Esophagus (tissue), 2 donors: ENCODE data around the gene RNLS. TPM values are rescaled to one million over a fixed set of nuclear protein-coding genes. Genes with fewer than 3 reads are reported as not detected.

ENCODE experiments used
- H3K27ac ChIP-seq, 2 donors: one replicate each; pipeline ENCODE4 v1.5.1; 2013; ENCODE audit warnings: low read depth in 2 of 2, mild to moderate bottlenecking in 2 of 2, inconsistent platforms in 1 of 2, low read length in 1 of 2, moderate library complexity in 1 of 2
- H3K27me3 ChIP-seq, 2 donors: one replicate each; pipeline ENCODE4 v1.6.1; 2013; ENCODE audit warnings: low read length in 2 of 2, control low read depth in 1 of 2, mild to moderate bottlenecking in 1 of 2; ENCODE audit not compliant: insufficient read depth in 2 of 2, control insufficient read depth in 1 of 2
- H3K36me3 ChIP-seq, 2 donors: one replicate each; pipeline ENCODE4 v1.6.1; 2013; ENCODE audit warnings: low read length in 1 of 2; ENCODE audit not compliant: control insufficient read depth in 2 of 2, insufficient read depth in 2 of 2
- H3K4me1 ChIP-seq, 2 donors: one replicate each; pipeline ENCODE4 v1.6.1; 2013; ENCODE audit warnings: low read length in 1 of 2; ENCODE audit not compliant: control insufficient read depth in 2 of 2, insufficient read depth in 2 of 2
- H3K4me3 ChIP-seq, 2 donors: one replicate each; pipeline ENCODE4 v1.5.1; 2013; ENCODE audit warnings: low read length in 2 of 2, mild to moderate bottlenecking in 2 of 2, low read depth in 1 of 2, moderate library complexity in 1 of 2
- H3K9me3 ChIP-seq, 2 donors: one replicate each; pipeline ENCODE4 v1.6.1; 2013; ENCODE audit warnings: mild to moderate bottlenecking in 2 of 2, low read depth in 1 of 2, low read length in 1 of 2, moderate library complexity in 1 of 2; ENCODE audit not compliant: control insufficient read depth in 2 of 2, insufficient read depth in 1 of 2
- WGBS, 2 donors: extraction: QIAGEN DNeasy Blood & Tissue Kit; methylation state at CpG; one replicate each; pipeline ENCODE4 v1.1.7; 2013; 5-methylcytosine and 5-hydroxymethylcytosine counted together
- polyA plus RNA-seq, 2 donors: library from polyadenylated mRNA; stranded (reverse); fragments of 200-250 nt; gene quantifications; one replicate each; pipeline ENCODE4 v1.2.3, GENCODE V29; 2013
- donor health status: healthy with polysubstance abuse.
- donor health status: Bipolar disorder and iron deficiency.

The RNLS gene
- polyA plus RNA-seq, 2 donors = 3.3 to 6.7 TPM

DNA sequence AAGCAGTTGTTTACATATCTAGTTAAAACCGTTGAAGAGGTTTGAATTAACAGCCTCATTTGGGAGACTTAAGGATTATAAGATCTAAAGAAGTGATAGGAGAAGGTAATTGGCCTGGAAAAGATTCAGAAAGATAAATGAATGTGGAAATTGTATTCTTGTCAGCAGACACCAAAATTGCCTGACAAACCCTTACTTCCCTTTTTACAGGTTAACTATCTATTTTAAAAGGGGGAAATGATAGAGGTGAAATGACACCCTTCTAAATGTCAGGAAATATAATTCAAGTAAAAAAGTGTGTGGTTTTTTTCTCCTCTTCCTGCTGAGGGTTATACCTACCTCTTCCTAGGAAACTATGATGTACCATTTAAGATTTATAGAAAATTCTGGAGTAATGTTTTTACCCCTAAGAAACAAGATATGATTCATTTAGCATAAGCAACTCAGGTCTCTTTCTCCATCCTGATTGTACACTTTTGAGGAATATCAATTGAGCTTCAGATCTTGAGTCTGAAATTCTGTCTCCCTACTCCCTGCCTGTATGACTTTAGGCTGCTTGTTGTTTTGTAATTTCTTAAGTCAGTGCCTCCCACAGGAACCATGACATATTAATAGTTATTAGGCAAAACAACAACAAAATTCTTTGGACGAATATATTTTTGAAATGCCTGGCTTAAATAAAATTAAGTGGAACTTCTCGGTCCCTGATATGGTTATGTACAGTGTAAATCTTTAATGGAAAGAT is 250.4 kb downstream of the RNLS start:
- Histone ChIP-seq H3K4me1 (no peaks in the 10 kb centered on the region), H3K27ac (no peak overlapping the region), H3K9me3 (no peaks in the 10 kb centered on the region), H3K4me3 (no peak overlapping the region), H3K36me3 (no peaks in the 10 kb centered on the region), H3K27me3 (no peaks in the 10 kb centered on the region)
- WGBS, 2 donors = 78 to 81% methylated on average over 3 of the region's 3 CpGs

DNA sequence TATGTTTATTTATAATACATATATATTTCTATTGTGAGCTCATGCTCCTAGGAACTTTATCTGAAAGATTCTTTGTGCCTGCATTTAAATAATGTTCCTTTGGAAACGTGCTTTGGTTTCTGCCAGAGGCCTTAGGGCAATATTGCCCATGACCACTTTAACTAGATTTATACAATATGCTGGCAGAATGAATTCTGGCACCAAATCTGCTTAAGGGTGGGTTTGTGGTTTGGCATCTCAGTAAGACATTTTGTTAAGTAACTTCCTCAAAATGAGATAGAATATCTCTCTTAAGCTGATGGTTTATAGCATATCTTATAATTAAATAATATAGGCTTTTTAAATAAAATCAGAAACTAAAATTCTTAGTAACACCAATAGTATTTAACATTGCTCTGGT is 252.9 kb downstream of the RNLS start:
- Histone ChIP-seq H3K4me3 (no peak overlapping the region), H3K9me3 (peaks cover 0 to 2% of the 10 kb centered on the region in 2 donors), H3K27me3 (no peaks in the 10 kb centered on the region), H3K4me1 (no peaks in the 10 kb centered on the region), H3K27ac (no peak overlapping the region), H3K36me3 (no peaks in the 10 kb centered on the region)
- 49 to 53% methylated on average over 1 of the region's 1 CpG for WGBS, 2 donors

DNA sequence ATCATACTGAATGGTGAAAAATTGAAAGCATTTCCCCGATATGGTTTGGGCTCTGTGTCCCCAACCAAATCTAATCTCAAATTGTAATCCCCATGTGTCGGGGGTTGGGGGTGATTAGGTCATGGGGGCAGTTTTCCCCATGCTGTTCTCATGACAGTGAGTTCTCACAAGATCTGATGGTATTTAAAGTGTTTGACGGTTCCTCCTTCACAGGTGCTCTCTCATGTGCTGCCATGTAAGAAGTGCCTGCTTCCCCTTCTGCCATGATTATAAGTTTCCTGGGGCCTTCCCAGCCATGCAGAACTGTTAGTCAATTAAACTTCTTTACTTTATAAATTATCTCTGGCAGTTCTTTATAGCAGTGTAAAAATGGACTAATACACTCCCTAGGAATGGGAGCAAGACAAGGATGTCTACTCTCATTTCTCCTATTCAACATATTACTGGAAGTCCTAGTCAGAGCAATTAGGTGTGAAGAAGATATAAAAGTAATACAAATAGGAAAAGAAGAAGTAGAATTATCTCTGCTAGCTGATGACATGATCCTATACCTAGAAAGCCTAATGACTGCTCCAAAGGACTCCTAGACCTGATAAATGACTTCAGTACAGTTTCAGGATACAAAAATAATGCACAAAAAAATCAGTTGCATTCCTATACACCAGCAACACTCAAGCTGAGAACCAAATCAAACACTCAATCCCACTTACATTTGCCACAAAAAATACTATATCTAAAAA is 260.6 kb downstream of the RNLS start:
- Histone ChIP-seq H3K27ac (no peak overlapping the region), H3K9me3 (peaks cover 0 to 13% of the 10 kb centered on the region in 2 donors), H3K27me3 (no peaks in the 10 kb centered on the region), H3K36me3 (no peaks in the 10 kb centered on the region), H3K4me3 (no peak overlapping the region), H3K4me1 (no peaks in the 10 kb centered on the region)
- 92 to 94% methylated on average over 3 of the region's 3 CpGs for WGBS, 2 donors

DNA sequence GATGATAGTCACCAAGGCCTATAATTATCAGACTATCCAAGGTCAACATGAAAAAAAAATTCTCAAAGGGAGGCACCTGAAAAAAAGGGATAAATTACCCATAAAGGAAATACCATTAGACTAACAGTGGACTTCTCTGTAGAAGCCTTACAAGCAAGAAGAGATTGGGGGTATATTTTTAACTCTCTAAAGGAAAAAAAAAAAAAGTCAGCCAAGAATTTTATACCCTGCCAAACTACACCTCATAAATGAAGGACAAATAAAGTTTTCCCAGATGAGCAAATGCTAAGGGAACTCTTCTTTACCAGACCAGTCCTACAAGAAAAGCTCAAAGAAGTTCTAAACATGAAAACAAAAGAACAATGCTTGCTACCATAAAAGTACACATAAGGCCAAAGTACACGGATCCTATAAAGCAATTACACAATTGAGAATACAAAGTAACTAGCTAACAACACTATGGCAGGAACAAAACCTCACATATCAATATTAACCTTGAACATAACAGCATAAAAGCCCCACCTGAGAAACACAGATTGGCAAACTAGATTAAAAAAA is 263.1 kb downstream of the RNLS start:
- Histone ChIP-seq H3K27me3 (no peaks in the 10 kb centered on the region), H3K36me3 (no peaks in the 10 kb centered on the region), H3K27ac (no peak overlapping the region), H3K9me3 (peaks cover 0 to 12% of the 10 kb centered on the region in 2 donors), H3K4me1 (no peaks in the 10 kb centered on the region), H3K4me3 (no peak overlapping the region)
- 75 to 81% methylated on average over 1 of the region's 1 CpG for WGBS, 2 donors

DNA sequence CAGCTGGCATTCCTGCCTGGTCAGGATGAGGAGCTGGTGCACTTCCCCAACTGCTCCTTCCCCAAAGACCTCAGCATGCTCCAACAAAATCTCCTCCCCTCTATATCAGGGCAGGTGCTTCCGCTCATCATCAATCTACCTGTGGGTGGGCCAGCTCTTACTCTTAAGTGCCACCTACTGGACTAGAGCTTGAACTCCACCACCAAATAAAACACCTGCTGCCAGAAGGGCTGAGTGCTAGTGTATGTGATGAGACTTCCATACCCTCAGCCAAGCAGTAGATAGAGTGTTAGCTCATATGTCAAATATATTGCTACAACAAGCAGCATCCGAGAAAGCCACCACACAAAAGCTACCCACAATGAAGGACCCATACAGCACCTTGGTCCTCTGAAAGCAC is 264.3 kb downstream of the RNLS start:
- H3K4me1 ChIP-seq = no peaks in the 10 kb centered on the region

DNA sequence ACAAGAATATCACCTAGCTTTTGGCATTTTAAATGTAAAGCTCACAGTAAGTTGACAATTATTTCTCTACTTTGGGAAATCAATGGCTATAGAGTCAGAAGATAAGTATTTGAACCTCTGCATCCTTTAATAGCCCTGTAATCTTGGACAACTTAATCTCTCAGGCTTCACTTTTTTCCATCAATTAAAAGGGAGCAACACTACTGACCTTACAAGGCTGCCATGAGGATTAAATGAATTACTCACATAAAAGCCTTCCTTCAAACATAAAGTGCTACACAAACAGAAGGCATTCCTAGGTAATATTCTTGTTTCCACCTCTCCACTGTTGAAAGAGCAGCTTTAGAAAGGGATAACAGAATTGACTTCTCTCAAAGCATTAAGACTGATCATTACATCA is 266.0 kb downstream of the RNLS start:
- H3K36me3 ChIP-seq = no peaks in the 10 kb centered on the region
- H3K4me3 ChIP-seq = no peak overlapping the region
- H3K27ac ChIP-seq = no peak overlapping the region
- H3K9me3 ChIP-seq = peaks cover 0 to 12% of the 10 kb centered on the region in 2 donors
- H3K27me3 ChIP-seq = no peaks in the 10 kb centered on the region
- H3K4me1 ChIP-seq = no peaks in the 10 kb centered on the region

More for the DNA sequence above, 264.3 kb downstream of the RNLS start:
- Histone ChIP-seq H3K4me3 (no peak overlapping the region), H3K9me3 (peaks cover 0 to 12% of the 10 kb centered on the region in 2 donors), H3K27ac (no peak overlapping the region), H3K36me3 (no peaks in the 10 kb centered on the region), H3K27me3 (no peaks in the 10 kb centered on the region)
- 92 to 96% methylated on average over 2 of the region's 2 CpGs for WGBS, 2 donors

DNA sequence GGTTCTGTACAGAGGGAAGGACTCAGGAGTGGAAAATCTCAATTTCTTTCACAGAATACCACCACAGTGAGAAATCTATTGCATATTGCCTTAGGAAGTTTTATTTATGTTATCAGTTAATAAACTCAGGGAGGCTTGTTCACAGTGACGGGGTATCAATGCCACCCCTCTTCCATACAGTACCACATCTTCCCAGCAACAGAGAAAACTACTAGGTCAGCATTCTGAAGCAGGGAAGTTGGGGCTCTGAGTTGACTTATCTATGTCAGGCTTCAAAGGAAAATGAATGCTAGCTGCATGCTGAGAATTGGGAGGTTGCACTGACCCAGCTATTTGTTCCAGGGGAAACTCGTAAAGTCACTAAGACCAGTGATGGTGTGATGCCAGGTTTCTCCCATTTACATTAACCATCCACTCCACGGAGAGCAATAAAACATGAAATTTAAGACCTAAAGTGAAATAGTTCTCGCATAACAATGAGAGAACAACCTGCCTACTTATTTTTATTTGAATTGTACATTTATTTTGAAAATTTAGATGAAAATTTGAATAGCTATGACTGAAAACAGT is 266.7 kb downstream of the RNLS start:
- no peaks in the 10 kb centered on the region for H3K27me3 ChIP-seq
- 93 to 97% methylated on average over 4 of the region's 4 CpGs for WGBS, 2 donors
- no peaks in the 10 kb centered on the region for H3K4me1 ChIP-seq
- H3K27ac ChIP-seq = no peak overlapping the region
- no peaks in the 10 kb centered on the region for H3K36me3 ChIP-seq
- H3K4me3 ChIP-seq = no peak overlapping the region
- peaks cover 0 to 12% of the 10 kb centered on the region in 2 donors for H3K9me3 ChIP-seq

DNA sequence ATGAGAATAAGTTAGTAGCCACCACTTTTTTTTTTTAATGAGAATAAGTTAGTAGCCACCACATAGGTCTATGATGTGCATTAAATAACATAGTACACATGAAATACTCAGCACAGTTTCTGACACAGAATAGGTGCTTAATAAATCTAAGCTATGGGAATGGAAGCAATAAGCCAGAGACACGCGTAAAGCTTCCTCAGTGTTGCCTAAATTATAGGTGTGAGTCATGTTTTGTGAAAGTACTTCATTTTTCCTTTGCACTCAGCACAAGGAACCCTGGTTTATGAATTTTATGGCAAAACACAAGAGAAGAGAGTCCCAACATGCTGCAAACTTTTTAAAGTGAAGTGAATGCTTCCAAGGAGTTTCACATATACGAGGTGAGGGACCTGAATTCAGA is 267.4 kb downstream of the RNLS start:
- 84 to 88% methylated on average over 3 of the region's 3 CpGs for WGBS, 2 donors
- Histone ChIP-seq H3K27ac (no peak overlapping the region), H3K4me3 (no peak overlapping the region), H3K27me3 (no peaks in the 10 kb centered on the region), H3K9me3 (peaks cover 0 to 12% of the 10 kb centered on the region in 2 donors), H3K36me3 (no peaks in the 10 kb centered on the region), H3K4me1 (no peaks in the 10 kb centered on the region)

DNA sequence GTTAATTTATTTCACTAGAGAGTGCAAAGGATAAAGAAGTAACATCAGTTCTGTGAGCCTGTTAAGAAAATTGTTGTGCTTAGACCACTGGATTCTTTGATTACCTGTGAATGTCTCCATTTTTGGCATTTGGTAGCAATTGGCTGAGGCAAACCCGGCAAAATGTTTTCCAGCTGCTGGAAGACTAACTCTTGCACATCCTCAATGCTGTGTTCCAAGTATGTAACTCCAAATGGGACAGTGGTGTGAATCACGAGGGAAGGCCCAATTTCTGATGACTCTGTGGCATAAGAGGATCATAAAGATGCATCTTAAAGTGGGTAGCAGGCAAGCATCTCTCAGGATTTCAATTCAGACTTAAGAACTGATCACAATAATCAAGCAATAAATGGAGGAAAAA is 268.8 kb downstream of the RNLS start:
- no peaks in the 10 kb centered on the region for H3K4me1 ChIP-seq
- 81 to 85% methylated on average over 2 of the region's 2 CpGs for WGBS, 2 donors
- H3K27me3 ChIP-seq = no peaks in the 10 kb centered on the region
- H3K27ac ChIP-seq = no peak overlapping the region
- no peak overlapping the region for H3K4me3 ChIP-seq
- H3K9me3 ChIP-seq = peaks cover 0 to 12% of the 10 kb centered on the region in 2 donors
- H3K36me3 ChIP-seq = no peaks in the 10 kb centered on the region
